Muscle layer of colon (tissue), 2 donors: ENCODE data around the gene GJC1.
A peak's percentile ranks its signal among the peaks of the same experiment; 100 is the strongest.

Experiments
- H3K27ac ChIP-seq: one replicate; pipeline ENCODE4 v1.7.0; 2013; ENCODE audit warnings: low read depth, mild to moderate bottlenecking, low read length, moderate library complexity
- H3K27me3 ChIP-seq, 2 donors: one replicate each; pipeline ENCODE4 v1.7.0; 2013; ENCODE audit warnings: low read length in 2 of 2, mild to moderate bottlenecking in 2 of 2; ENCODE audit not compliant: insufficient read depth in 2 of 2, control insufficient read depth in 1 of 2
- H3K36me3 ChIP-seq: one replicate; pipeline ENCODE4 v1.7.0; 2013; ENCODE audit warnings: mild to moderate bottlenecking, low read length; ENCODE audit not compliant: insufficient read depth
- H3K4me1 ChIP-seq: one replicate; pipeline ENCODE4 v1.7.0; 2013; ENCODE audit warnings: mild to moderate bottlenecking, low read length; ENCODE audit not compliant: insufficient read depth
- H3K4me3 ChIP-seq, 2 donors: one replicate each; pipeline ENCODE4 v1.7.0; 2013; ENCODE audit warnings: low read length in 2 of 2, low read depth in 1 of 2, mild to moderate bottlenecking in 1 of 2, moderate library complexity in 1 of 2
- H3K9ac ChIP-seq: one replicate; pipeline ENCODE4 v1.7.0; 2013; ENCODE audit warnings: low read length
- H3K9me3 ChIP-seq: one replicate; pipeline ENCODE4 v1.7.0; 2013; ENCODE audit warnings: mild to moderate bottlenecking, low read length
- donor health status: abdominal sarcoma.
- donor health status: Adenocarcinoma of cecum.

GJC1 gene

DNA sequence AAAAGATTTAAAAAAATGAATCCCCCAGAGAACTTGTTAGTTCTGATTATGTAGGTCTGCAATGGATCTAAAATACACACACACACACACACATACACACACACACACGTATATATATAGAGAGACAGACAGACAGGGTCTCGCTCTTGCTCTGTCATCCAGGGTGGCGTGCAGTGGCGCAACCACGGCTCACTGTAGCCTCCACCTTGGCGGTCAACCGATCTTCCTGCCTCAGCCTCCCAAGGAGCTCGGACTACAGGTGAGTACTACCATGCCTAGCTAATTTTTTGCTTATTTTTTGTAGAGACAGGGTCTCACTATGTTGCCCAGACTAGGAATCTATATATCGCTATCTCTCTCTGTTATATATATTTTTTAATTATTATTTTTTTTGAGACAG, 33.4 kb downstream of the GJC1 start:
- H3K27ac ChIP-seq, result no peak overlapping the region
- H3K27me3 ChIP-seq, result no peaks in the 10 kb centered on the region
- peaks cover 4% of the 10 kb centered on the region for H3K36me3 ChIP-seq
- H3K4me1 ChIP-seq, result peaks cover 46% of the 10 kb centered on the region
- no peaks in the 10 kb centered on the region for H3K9me3 ChIP-seq
- H3K4me3 ChIP-seq, result no peak overlapping the region
- no peak overlapping the region for H3K9ac ChIP-seq

DNA sequence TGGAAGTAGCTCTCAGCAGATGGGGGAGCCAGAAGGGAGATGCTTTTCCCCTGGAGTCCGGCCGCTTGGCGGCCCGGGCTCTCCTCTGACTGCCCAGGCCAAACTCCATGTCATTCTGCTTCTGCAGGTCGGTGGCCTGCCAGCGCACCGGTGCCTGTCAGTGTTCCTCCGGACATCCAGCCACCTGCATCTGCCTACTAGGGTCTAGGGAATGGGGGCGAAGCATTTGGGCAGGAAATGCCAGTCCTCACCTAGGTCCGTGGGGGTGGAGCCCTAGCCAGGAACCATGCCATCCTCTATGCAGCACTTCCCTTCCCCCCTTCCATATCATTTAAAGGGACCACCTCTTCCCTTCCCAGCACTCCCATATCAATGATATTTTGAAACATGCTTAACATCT, 34.2 kb downstream of the GJC1 start:
- peak overlapping the region; percentile 87 for H3K27ac ChIP-seq
- no peaks in the 10 kb centered on the region for H3K9me3 ChIP-seq
- no peak overlapping the region for H3K4me3 ChIP-seq
- peaks cover 44% of the 10 kb centered on the region for H3K4me1 ChIP-seq
- no peak overlapping the region for H3K9ac ChIP-seq
- H3K27me3 ChIP-seq, result no peaks in the 10 kb centered on the region
- H3K36me3 ChIP-seq, result peaks cover 4% of the 10 kb centered on the region

DNA sequence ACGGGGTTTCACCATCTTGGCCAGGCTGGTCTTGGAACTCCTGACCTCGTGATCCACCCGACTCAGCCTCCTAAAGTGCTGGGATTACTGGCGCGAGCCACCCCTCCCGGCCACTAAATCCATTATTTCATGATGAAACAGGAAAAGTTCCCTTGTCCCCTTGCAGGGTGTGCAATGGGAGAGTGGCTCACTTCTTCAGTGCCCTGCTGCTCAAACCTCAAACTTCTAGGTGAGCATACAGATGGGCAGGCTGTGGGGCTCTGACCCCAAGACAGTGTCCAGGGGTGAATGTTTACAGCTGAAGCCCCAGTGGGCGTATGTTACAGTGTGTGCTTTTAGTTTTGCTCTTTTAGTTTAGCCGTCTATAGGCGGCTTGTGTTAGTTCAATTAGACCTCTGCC, 34.7 kb downstream of the GJC1 start:
- no peak overlapping the region for H3K27ac ChIP-seq
- no peak overlapping the region for H3K4me3 ChIP-seq
- H3K27me3 ChIP-seq, result no peaks in the 10 kb centered on the region
- H3K4me1 ChIP-seq, result peaks cover 43% of the 10 kb centered on the region
- H3K9me3 ChIP-seq, result no peaks in the 10 kb centered on the region
- H3K36me3 ChIP-seq, result peaks cover 4% of the 10 kb centered on the region
- no peak overlapping the region for H3K9ac ChIP-seq

DNA sequence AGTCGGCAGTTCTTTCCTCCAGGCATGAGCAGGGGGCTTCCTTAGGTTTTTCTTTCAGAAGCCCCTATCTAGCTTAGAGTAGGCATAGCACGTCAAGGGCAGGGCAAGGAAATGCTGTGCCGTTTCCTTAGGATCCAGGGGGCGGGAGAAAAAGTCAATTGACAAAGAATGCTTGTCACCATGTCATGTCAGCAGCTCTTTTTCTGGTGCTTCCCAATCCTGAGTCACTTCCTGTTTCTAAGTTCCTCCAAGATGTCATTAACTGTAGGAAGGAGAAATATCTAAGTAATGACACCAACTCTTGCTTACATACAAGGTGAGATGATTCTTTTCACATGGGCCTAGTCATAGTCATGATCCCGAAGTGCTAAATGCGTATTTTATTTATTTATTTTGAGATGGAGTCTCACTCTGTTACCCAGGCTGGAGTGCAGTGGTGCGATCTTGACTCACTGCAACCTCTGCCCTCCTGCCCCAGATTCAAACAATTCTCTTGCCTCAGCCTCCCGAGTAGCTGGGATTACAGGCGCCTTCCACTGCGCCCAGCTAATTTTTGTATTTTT, 35.2 kb downstream of the GJC1 start:
- Histone ChIP-seq H3K9ac (no peak overlapping the region), H3K27ac (peak overlapping the region; percentile 35), H3K36me3 (peaks cover 4% of the 10 kb centered on the region), H3K4me1 (peaks cover 38% of the 10 kb centered on the region), H3K4me3 (no peak overlapping the region), H3K9me3 (no peaks in the 10 kb centered on the region), H3K27me3 (no peaks in the 10 kb centered on the region)

DNA sequence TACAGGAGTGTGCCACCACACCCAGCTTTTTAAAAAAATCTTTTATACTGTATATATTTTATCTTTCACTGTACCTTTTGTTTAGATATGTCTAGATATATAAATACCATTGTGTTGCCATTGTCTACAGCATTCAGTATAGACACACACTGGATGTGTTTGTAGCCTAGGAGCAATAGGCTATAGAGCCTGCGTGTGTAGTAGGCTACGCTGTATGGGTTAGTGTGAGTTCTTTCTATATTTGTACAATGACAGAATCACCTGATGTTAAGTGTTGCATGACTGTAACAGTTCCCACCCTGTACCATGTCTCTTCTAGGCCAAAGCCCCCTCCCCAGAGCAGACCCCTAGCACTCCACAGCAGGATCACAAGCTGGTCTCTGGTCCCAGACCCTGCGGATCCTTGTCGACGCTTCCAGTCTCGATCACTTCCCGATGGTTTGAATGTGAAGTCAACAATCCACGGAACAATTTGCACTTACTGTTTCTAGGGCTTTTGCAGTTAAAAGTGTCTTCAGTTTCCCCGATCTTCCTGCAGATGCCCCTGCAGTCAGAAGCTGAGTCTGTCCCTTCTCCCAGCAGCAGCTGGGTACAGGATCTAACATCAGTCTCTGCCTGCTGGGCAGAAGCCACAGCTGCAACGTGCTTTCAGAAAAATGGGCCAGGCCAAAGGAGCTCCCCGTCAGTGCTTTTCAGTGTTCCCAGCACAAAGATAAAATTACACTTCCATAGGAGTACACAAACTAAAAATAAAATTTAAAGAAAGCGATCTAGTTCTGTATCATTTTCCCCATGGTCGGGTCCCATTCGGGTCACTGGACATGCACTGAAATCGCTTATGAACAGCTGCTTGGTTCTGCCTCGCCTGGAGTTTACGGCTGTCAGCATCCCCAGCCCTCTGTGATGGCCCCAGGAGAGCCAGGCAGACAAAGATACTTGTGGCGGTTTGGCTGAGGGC, 35.9 kb downstream of the GJC1 start:
- H3K27me3 ChIP-seq, result no peaks in the 10 kb centered on the region
- peak overlapping the region; percentile 35 for H3K27ac ChIP-seq
- H3K9me3 ChIP-seq, result no peaks in the 10 kb centered on the region
- no peaks in the 10 kb centered on the region for H3K36me3 ChIP-seq
- H3K9ac ChIP-seq, result no peak overlapping the region
- H3K4me3 ChIP-seq, result no peak overlapping the region
- H3K4me1 ChIP-seq, result peaks cover 33% of the 10 kb centered on the region

DNA sequence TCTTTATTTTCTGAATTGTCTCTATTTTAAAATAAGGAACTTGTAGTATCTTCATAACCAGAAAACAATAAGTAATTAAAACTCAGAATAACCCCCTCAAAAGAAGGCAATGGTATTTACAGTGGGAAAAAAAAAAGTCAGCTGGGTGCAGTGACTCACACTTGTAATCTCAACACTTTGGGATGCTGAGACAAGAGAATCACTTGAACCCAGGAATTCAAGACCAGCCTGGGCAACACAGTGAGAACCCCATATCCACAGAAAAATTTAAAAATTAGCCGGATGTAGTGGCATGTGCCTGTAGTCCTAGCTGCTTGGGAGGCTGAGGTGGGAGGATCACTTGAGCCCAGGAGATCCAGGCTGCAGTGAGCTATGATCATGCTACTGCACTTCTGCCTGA, 37.8 kb downstream of the GJC1 start:
- no peaks in the 10 kb centered on the region for H3K9me3 ChIP-seq
- peaks cover 23% of the 10 kb centered on the region for H3K4me1 ChIP-seq
- no peak overlapping the region for H3K27ac ChIP-seq
- H3K27me3 ChIP-seq, result no peaks in the 10 kb centered on the region
- H3K9ac ChIP-seq, result no peak overlapping the region
- no peaks in the 10 kb centered on the region for H3K36me3 ChIP-seq
- no peak overlapping the region for H3K4me3 ChIP-seq

DNA sequence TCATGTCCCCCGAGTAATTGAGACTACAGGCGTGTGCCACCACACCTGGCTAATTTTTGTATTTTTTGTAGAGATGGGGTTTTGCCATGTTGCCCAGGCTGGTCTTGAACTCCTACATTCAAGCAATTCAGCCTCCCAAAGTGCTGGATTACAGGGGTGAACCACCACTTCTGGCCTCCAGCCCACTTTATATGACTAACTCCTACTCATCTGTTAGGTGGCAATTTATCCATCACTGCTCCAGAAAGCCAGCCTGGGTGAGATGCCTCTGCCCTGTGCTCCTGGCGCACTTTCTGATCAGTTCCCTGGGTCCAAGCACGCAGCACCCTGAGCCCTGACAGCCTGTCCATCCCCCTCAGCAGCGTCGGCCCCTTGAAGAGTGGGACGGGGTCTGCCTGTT, 41.9 kb downstream of the GJC1 start:
- H3K4me3 ChIP-seq, result no peak overlapping the region

DNA sequence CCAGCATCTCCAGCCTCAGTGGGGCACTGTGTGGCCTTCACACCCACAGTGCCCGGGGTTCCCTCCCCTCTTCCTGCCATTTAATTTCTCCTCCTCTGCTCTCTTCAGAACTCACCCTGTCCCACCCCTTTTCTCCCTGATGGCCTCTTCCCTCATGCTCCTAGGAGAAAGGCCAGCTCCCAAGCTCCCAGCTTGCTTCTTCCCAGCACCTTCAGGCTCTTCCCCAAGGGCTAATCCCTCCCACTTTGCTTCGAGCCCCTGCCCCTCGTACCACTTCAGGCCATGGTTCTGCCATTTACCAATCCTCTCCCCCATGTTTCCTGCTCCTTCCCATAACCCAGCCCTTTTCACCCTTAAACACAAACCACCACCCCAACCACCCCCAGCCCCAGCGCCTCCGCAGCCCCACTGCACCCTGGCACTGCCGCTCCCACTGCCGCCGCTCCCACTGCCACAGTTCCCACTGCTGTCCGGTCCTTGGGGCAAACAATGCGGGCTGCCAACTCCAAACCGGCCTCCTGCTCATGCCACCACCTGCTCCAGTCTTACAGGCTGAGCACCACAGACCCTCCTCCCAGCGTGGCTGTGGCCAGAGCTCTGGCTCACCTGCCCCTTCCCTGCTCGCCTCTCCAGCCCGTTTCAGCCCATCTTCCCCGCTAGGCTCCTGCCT, 42.7 kb downstream of the GJC1 start:
- no peaks in the 10 kb centered on the region for H3K36me3 ChIP-seq
- no peaks in the 10 kb centered on the region for H3K9me3 ChIP-seq
- H3K9ac ChIP-seq, result no peak overlapping the region
- H3K4me3 ChIP-seq, result peak overlapping the region in 1 of 2 donors; percentile 35
- H3K4me1 ChIP-seq, result peaks cover 29% of the 10 kb centered on the region
- H3K27me3 ChIP-seq, result no peaks in the 10 kb centered on the region
- H3K27ac ChIP-seq, result peak overlapping the region; percentile 52

More for the DNA sequence above, 41.9 kb downstream of the GJC1 start:
- Histone ChIP-seq H3K27me3 (no peaks in the 10 kb centered on the region), H3K9me3 (no peaks in the 10 kb centered on the region), H3K4me1 (peaks cover 22% of the 10 kb centered on the region), H3K9ac (no peak overlapping the region), H3K36me3 (no peaks in the 10 kb centered on the region), H3K27ac (no peak overlapping the region)

DNA sequence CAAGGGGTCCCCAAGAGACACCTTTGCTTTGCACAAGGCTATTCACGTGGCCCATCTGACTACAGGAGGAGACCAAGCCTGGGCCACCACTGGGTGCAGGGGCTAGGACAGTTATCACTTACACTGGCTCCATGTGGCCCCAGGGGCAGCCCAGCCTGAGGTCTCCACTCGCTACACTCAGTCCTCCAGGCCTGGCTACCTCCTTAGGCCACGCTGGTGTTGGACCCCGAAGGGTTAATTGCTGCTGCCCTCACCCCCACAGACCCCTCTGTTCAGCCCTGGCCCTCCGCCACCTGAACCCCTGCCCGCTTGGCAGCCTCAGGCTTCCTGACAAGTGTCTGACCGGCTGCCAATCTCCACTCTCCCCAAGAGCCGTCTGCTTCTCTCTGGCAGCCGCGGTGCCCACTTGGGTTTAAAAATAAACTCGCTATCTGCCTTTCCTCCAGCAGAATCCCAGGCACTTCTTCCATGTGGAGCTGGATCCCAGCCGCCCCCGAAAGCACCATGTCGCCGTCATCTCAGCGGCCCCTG, 43.5 kb downstream of the GJC1 start:
- H3K9me3 ChIP-seq, result no peaks in the 10 kb centered on the region
- no peaks in the 10 kb centered on the region for H3K27me3 ChIP-seq
- peak overlapping the region; percentile 59 for H3K27ac ChIP-seq
- no peak overlapping the region for H3K9ac ChIP-seq
- H3K4me1 ChIP-seq, result peaks cover 37% of the 10 kb centered on the region
- peak overlapping the region in 1 of 2 donors; percentile 35 for H3K4me3 ChIP-seq
- no peaks in the 10 kb centered on the region for H3K36me3 ChIP-seq

DNA sequence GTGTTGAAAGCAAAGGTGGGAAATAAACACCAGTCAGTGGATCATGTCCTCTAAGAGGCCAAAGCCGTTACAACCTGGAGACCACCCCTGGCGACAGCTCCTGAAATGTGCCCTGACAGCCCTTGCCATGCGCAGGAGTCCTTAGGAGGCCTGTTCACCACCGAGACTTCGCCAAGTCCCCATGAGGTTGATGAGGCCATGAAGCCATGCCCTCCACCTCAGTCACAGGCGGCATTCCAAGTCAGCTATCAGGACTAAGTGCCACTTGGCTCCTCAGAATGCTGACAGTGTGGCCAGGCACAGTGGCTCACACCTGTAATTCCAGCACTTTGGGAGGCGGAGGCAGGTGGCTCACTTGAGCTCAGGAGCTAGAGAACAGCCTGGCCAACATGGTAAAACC, 44.2 kb downstream of the GJC1 start:
- no peak overlapping the region for H3K27ac ChIP-seq
- H3K4me1 ChIP-seq, result peaks cover 39% of the 10 kb centered on the region
- no peak overlapping the region for H3K9ac ChIP-seq
- H3K36me3 ChIP-seq, result no peaks in the 10 kb centered on the region
- no peak overlapping the region for H3K4me3 ChIP-seq
- no peaks in the 10 kb centered on the region for H3K27me3 ChIP-seq
- H3K9me3 ChIP-seq, result no peaks in the 10 kb centered on the region

DNA sequence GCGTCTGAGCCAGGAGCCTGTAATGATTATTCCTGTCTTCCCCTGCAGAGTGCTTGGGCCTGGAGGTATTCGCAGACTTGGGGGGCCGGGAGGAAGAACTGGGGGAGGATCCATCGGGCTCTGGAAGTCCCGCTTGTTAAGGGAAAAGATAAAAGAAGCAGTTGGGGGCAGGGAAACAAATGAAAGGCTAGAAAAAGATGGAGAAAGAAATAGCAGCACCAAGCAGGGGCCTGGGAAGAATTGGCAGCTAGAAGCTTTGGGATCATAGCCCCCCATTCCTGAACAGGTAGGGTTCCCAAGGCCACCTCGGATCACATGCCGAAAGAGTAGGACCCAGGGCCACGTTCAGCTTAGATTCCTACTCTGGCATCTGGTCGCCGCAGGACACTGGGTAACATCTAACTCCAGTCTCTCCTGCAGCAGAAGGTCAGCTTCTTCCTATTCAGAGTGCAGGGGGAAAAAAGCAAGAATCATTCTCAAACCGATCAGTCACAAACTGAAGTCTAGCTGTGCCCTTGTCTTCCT, 47.7 kb downstream of the GJC1 start:
- peak overlapping the region; percentile 77 for H3K27ac ChIP-seq

More for the DNA sequence above, 47.7 kb downstream of the GJC1 start:
- H3K4me1 ChIP-seq, result peaks cover 46% of the 10 kb centered on the region
- H3K36me3 ChIP-seq, result no peaks in the 10 kb centered on the region
- no peak overlapping the region for H3K4me3 ChIP-seq
- no peaks in the 10 kb centered on the region for H3K27me3 ChIP-seq
- H3K9me3 ChIP-seq, result no peaks in the 10 kb centered on the region
- H3K9ac ChIP-seq, result no peak overlapping the region
